HT1080 (cell line): Measurements from ENCODE around the gene TMEM109. TPM values are rescaled to one million over a fixed set of nuclear protein-coding genes. Genes with fewer than 3 reads are reported as not detected.
"Not testable (repeated sequence)": the region's sequence is repeated elsewhere in the genome, so short reads cannot be mapped to it uniquely, and the experiment has no call there.

Experiments
- DNase-seq: peaks from one replicate; pipeline ENCODE4 v3.0.0-alpha.2; 2015; ENCODE audit warnings: low read depth
- total RNA-seq: library from RNA; depleted of rRNA; stranded (reverse); fragments of >200 nt; shearing (Covaris generic); gene quantifications from 2 replicates; pipeline ENCODE4 v1.2.3, GENCODE V29; 2014

Gene TMEM109
- total RNA-seq, 1 experiment from 2014 or later = 146 TPM

- not testable (repeated sequence) for DNase-seq
These were observed 4.2 kb upstream of the TMEM109 start for GRCh38 chr11:60909680-60910280.

- DNase-seq = no peak
These were observed 3.7 kb upstream of the TMEM109 start for GRCh38 chr11:60910281-60910687.

GRCh38 chr11:60910711-60911380 is 3.1 kb upstream of the TMEM109 start:
- no peak for DNase-seq

GRCh38 chr11:60912223-60912850 is 1.6 kb upstream of the TMEM109 start:
- DNase-seq = no peak

GRCh38 chr11:60912851-60913528 is 968 bp upstream of the TMEM109 start:
- DNase-seq = no peak

- peak; percentile 21 for DNase-seq
These were observed 782 bp downstream of the TMEM109 start for GRCh38 chr11:60914633-60915247.

- DNase-seq = peak; percentile 86
These were observed 1.4 kb downstream of the TMEM109 start for GRCh38 chr11:60915248-60915914.

GRCh38 chr11:60916669-60917206 is 2.8 kb downstream of the TMEM109 start:
- DNase-seq = no peak

GRCh38 chr11:60917267-60917666 is 3.3 kb downstream of the TMEM109 start:
- DNase-seq = no peak

GRCh38 chr11:60918251-60918938 is 4.4 kb downstream of the TMEM109 start:
- no peak for DNase-seq

GRCh38 chr11:60918939-60919265 is 4.9 kb downstream of the TMEM109 start:
- peak; percentile 66 for DNase-seq

- no peak for DNase-seq
These were observed 5.4 kb downstream of the TMEM109 start for GRCh38 chr11:60919320-60919719.

GRCh38 chr11:60919956-60920355 is 6.0 kb downstream of the TMEM109 start:
- no peak for DNase-seq

- DNase-seq = no peak
These were observed 7.3 kb downstream of the TMEM109 start for GRCh38 chr11:60921259-60921658.

GRCh38 chr11:60921777-60922335 is 7.9 kb downstream of the TMEM109 start:
- DNase-seq = no peak

GRCh38 chr11:60922906-60923305 is 8.9 kb downstream of the TMEM109 start:
- no peak for DNase-seq

GRCh38 chr11:60923326-60923725 is 9.4 kb downstream of the TMEM109 start:
- no peak for DNase-seq

- no peak for DNase-seq
These were observed 9.8 kb downstream of the TMEM109 start for GRCh38 chr11:60923800-60924109.

GRCh38 chr11:60924110-60924905 is 10.3 kb downstream of the TMEM109 start, which contains the start of gene TMEM132A:
Gene TMEM132A (plus strand): TSS chr11:60924460. CDS start chr11:60924634, 174 bp downstream.
- DNase-seq = peak; percentile 69
